Right lung (tissue), 5 donors: ENCODE results near the gene NCKAP5. TPM values are rescaled to one million over a fixed set of nuclear protein-coding genes. Genes with fewer than 3 reads are reported as not detected.
A peak's percentile ranks its signal among the peaks of the same experiment; 100 is the strongest.
"Not testable (repeated sequence)": the region's sequence is repeated elsewhere in the genome, so short reads cannot be mapped to it uniquely, and the experiment has no call there.

Experiments
- DNase-seq, 2 donors: peaks; one replicate each; pipeline ENCODE4 v3.0.0-alpha.2; 2013
- polyA plus RNA-seq, 5 donors: library from polyadenylated mRNA; unstranded; fragments of 120-200 nt; gene quantifications; one replicate each; pipeline versions ENCODE4 v1.2.1 to v1.2.3, GENCODE V29; 2013; ENCODE audit warnings: inconsistent platforms in 1 of 5, low replicate concordance in 1 of 5; ENCODE audit not compliant: insufficient read length in 5 of 5, insufficient read depth in 1 of 5

The NCKAP5 gene
- polyA plus RNA-seq, 5 donors: 15.1 to 20.7 (median 15.9) TPM

DNA sequence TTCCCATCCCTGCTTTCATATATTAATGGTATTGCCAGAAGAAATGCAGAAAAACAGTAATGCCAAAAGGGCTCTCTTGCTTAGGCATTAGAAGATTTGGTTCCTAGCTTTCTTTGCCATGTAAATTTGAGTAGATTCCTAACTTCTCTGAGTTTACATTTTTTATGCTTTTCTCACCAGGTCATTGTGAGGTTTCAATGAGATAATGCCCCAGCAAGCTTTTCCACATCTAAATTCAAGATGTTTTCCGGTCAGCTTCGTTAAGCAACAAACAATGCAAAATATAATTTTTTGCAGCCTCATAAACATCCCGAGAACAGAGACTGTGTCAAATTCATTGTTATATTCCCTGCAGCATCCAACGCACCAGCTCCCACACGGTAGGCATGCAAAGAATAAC lies 44.9 kb downstream of the NCKAP5 start:
- no peak for DNase-seq

DNA sequence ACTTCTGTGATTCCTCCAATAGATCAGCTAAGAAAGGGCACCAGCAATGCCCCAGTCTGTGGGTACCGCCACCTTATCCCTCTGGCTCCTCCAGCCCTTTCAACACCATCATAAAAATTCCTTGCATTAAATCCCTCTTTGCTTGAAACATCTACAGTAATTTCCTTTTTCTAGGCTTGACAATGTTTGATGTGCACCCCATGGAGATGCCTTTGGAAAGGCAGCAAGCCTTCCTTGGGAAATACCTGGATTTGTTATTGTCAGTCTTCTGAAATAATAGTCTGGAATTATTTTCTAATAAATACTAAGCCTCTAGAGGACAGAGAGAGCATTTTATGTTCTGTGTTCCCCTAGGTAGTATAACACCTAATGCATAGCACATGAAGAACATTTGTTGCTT lies 46.1 kb downstream of the NCKAP5 start:
- no peak for DNase-seq

- no peak for DNase-seq
Measured at GRCh38 chr2:133521146-133521745, 47.0 kb downstream of the NCKAP5 start.

GRCh38 chr2:133519677-133520076 lies 48.6 kb downstream of the NCKAP5 start:
- not testable (repeated sequence) for DNase-seq

- no peak for DNase-seq
Measured at GRCh38 chr2:133518700-133519344, 49.4 kb downstream of the NCKAP5 start.

DNA sequence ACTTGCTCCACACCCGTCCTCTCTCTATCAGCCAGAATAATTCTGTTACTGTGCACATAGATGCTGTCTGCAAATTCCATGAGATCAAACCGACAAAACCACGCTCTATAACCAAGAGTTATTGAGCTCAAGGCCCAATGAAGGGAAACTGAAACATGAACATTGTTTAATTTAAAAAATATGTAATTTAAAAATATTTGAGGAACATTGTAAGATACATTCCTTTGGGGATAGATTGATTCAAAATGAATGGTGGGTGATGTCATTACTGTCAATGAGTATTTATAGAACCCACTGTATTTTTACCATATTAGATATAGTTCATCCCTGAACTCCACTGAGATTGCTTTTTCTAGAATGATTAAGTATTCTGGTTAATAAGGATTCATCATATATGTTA lies 50.4 kb downstream of the NCKAP5 start:
- no peak for DNase-seq

GRCh38 chr2:133516405-133517026 lies 51.7 kb downstream of the NCKAP5 start:
- no peak for DNase-seq

DNA sequence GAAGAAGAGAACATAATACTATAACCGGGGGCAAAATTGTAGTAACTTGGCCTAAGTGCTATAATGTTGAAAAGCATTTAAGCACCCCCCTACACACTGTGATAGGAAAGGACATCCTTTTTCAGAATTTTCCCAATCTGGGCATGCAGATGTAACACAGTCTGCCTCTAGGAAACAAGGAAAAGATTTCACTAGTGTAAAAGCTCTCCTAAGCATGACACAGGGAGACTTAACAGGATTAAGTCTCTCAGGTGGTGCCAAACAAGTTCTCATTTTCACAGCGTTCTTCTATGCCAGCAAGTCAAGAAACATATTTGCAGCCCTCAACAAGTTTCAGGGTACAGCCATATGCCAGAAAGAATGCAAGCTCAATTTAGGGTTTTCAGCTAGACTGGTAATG lies 53.0 kb downstream of the NCKAP5 start:
- no peak for DNase-seq

- no peak for DNase-seq
Measured at GRCh38 chr2:133513893-133514292, 54.4 kb downstream of the NCKAP5 start.

DNA sequence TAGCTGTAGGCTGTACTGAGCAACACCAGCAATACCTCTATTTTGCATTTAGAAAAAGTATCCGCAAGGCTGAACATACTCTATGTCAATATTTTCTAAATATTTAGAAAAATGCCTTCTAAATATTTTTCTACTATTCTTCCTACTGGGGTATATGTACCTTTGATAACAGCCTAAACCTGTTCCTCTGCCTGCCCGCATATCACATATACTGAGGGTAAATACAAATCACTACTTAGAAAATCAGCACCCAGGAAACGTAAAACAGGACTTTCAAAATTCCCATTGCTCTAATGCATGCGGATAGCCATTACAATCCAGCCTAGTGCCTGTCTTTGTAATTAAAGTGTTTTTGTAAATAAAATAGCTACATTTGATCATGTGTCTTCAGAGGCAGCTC lies 56.1 kb downstream of the NCKAP5 start:
- DNase-seq: no peak

GRCh38 chr2:133511679-133512078 lies 56.6 kb downstream of the NCKAP5 start:
- DNase-seq: no peak

- DNase-seq: no peak
Measured at GRCh38 chr2:133509777-133510176, 58.5 kb downstream of the NCKAP5 start.

DNA sequence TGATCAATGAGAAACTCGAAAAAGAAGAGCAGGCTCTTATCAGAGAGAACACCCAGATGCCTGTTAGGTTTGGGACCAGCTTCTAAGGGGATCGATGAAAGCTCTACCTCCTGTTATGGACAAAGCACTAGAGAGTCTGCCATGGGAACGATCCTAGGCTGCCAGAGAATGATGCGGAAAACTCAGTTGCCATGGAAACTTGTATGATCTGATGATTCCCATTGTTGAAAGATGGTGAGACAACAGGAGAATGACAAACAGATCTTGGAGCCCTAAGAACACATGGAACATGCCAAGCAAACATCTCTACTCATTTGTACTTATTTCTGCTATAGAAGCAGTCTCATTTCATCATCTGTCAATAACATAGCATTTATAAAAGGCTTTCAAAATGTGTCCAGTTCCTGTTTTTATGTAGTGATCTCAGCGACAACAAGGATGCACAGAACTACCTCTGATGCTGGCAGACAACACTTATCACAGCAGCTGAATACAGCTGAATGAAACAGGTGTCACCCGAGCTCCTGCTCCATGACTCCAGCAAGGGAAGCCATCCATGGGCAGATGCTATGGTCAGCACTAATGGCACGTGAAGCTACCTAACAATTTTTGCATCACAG lies 59.6 kb downstream of the NCKAP5 start:
- DNase-seq: no peak

DNA sequence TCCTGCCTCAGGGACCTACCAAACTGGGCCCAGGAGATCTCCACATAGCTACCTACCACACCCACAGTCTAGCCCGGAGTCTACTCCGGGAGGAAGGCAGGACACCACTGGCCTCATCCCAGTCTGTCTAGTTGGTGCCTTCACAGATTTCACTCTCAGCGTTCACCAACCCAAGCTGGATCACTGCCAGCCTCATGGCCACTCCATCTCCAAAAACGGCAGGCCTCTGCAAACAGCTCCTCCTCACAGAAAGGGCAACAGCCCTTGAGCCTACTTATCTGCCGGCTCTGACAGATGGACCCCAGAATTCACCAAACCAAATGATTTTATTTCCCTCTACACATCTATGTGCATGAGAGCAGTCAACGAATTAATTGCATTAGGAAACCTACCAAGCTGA lies 61.3 kb downstream of the NCKAP5 start:
- no peak for DNase-seq

GRCh38 chr2:133504566-133505505 lies 63.4 kb downstream of the NCKAP5 start:
- DNase-seq: peak; percentile 42 to 55

DNA sequence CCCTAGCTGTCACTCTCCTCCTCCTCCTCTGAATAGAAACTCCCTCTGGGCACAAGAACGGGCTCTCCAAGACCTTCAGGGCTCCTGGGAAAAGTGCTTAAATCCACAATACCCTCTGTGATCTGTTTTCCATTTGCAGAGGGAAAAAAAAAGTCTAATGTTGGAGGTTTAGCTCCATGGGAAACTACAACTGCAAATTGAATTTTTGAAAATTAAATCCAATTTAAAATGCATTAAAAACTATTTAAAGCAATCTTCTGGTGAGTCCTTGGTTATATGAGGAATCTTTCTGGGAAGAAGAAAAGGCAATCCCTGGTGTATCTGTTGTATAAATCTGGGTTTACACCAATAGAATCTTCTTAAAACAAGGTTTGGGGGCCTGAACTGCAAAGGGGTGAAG lies 64.3 kb downstream of the NCKAP5 start:
- no peak for DNase-seq

GRCh38 chr2:133503323-133503722 lies 64.9 kb downstream of the NCKAP5 start:
- DNase-seq: no peak

DNA sequence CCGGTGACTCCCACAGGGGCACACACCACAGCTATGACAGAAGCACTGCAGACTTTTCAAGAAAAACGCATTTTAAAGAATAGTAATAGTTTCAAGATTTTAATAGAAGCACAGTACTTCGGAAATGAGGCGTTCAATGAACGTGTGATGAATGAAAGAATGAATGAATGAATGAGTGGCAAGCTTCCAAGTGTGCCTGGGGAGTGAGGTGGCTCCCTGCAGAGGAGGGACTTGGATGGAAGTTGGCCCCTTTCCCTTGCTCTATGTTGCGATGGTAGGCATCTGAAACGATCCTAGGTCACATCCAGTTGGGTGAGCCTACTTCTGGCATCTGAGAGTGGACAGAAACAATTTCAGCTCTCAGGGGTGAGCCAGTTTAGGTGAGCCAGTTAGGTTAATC lies 65.6 kb downstream of the NCKAP5 start:
- no peak for DNase-seq

GRCh38 chr2:133500917-133501316 lies 67.3 kb downstream of the NCKAP5 start:
- DNase-seq: no peak

- DNase-seq: no peak
Measured at GRCh38 chr2:133498662-133499585, 69.3 kb downstream of the NCKAP5 start.
